Ovary (tissue), 3 donors: ENCODE results near the gene TM9SF1.

ENCODE experiments used
- EP300 ChIP-seq: sonication (generic); formaldehyde crosslinking; IDR thresholded peaks from one replicate; pipeline ENCODE4 v1.6.1; 2017; ENCODE audit warnings: antibody characterized with exemption
- POLR2A ChIP-seq: fragments of 450-650 bp; IDR thresholded peaks from one replicate; pipeline ENCODE4 v1.6.1; 2017; ENCODE audit warnings: antibody characterized with exemption, mild to moderate bottlenecking, moderate library complexity
- TF ChIP-seq, protein P1 (sequence below), 3 donors: fragments of 450-650 bp in 2 of 3; fragments of 200-600 bp in 1 of 3; IDR thresholded peaks; one replicate each; pipeline versions ENCODE4 v1.5.1 to v1.8.0; 2016 to 2022; ENCODE audit warnings: antibody characterized with exemption in 3 of 3, mild to moderate bottlenecking in 1 of 3
- donor health status: DM: no; HTN: no; CAD: no.

DNA sequence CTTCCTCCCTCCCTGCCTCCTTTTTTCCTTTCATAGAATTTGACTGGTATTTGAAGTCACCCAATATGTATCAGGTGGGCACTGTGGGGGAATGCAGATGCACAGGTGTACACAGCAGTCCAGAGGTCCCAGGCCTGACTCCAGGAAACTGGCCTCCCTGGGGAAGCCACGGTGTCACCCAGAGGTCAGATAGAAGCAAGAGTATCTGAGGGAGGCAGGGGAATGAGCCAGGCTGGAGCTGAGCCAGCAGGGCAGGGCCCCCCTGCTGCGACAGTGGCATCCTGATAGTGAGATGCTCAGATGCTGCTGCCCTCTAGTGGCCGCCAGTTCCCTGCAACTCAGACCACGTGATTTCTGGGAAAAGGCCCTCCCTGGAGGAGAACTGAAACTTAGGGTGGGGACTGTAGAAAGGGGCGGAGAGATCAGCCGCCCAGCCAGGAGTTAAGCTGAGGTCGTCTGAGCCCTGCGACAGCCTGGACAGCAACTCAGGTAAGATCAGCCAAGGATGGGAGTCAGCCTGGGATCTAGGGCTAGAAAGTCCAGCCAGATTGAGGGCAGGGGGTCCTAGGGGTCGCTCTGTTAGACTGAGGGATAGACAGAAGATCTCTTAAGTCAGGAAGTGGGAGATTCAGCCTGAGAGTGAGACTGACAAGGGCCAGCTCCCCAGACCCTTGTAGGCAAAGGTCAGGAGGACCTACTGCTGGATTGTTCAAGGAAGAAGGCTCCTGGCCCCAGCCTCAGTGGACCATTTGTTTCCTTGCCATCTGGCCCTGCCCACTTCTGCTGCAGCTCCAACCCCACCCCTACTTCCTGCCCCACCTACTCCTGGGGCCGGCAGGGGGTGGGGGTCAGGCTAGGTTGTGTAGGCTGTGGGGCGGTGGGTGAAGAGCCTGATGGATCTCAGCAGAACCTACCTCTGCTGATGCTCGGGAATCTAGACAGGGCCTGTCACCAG lies 34.1 kb downstream of the TM9SF1 start, which contains the start of gene IRF9:
- TF ChIP-seq, protein P1, sequence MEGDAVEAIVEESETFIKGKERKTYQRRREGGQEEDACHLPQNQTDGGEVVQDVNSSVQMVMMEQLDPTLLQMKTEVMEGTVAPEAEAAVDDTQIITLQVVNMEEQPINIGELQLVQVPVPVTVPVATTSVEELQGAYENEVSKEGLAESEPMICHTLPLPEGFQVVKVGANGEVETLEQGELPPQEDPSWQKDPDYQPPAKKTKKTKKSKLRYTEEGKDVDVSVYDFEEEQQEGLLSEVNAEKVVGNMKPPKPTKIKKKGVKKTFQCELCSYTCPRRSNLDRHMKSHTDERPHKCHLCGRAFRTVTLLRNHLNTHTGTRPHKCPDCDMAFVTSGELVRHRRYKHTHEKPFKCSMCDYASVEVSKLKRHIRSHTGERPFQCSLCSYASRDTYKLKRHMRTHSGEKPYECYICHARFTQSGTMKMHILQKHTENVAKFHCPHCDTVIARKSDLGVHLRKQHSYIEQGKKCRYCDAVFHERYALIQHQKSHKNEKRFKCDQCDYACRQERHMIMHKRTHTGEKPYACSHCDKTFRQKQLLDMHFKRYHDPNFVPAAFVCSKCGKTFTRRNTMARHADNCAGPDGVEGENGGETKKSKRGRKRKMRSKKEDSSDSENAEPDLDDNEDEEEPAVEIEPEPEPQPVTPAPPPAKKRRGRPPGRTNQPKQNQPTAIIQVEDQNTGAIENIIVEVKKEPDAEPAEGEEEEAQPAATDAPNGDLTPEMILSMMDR (IDR thresholded peaks at IDR 0.05) = peak; percentile 96 to 99 (median 97)
- peak; percentile 73 for TF ChIP-seq EP300
- TF ChIP-seq POLR2A = peak; percentile 51
